BE2C (cell line): Measurements from ENCODE around the gene SMURF1.

Experiments used
- DNase-seq: peaks from one replicate; pipeline ENCODE4 v3.0.0-alpha.2; 2020
- H3K27me3 ChIP-seq: fragments of 250-450 bp; sonication (Bioruptor Pico); 2 replicates; pipeline ENCODE4 v1.5.1; 2020; ENCODE audit warnings: mild to moderate bottlenecking
- H3K36me3 ChIP-seq: fragments of 250-450 bp; sonication (Bioruptor Pico); 2 replicates; pipeline ENCODE4 v1.5.1; 2020; ENCODE audit warnings: mild to moderate bottlenecking
- H3K4me1 ChIP-seq: fragments of 250-450 bp; sonication (Bioruptor Pico); 2 replicates; pipeline ENCODE4 v1.5.1; 2020
- H3K4me3 ChIP-seq: 2 replicates; pipeline ENCODE4 v1.5.1; 2011; ENCODE audit warnings: low read depth, low read length
- H3K9me3 ChIP-seq: fragments of 250-450 bp; sonication (Bioruptor Pico); 2 replicates; pipeline ENCODE4 v1.5.1; 2020
- TF ChIP-seq, protein P1 (sequence below): IDR thresholded peaks from 2 replicates; pipeline ENCODE4 v1.5.1; 2012; ENCODE audit warnings: mild to moderate bottlenecking, low read depth, low read length

Gene SMURF1

DNA sequence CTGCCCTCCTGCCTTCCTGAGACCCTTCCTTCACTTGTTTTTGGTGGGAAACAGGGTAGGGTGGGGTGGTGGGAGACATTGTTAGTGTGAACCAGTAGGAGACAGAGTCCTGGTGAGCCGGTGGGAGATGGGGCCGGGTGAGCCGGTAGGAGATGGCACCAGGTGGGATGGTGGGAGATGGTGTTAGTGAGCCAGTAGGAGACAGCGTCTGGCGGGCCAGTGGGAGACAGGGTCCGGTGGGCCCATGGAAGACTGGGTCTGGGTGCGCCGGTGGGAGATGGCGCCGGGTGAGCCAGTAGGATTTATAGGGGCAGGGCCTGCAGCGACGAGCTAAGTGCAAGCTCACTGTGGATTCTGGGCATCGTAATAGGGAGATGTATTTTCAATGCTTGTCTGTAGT lies 148.8 kb downstream of the SMURF1 start:
- no peaks in the 10 kb centered on the region for H3K9me3 ChIP-seq
- H3K27me3 ChIP-seq, result no peaks in the 10 kb centered on the region
- no peak for DNase-seq
- TF ChIP-seq, protein P1, sequence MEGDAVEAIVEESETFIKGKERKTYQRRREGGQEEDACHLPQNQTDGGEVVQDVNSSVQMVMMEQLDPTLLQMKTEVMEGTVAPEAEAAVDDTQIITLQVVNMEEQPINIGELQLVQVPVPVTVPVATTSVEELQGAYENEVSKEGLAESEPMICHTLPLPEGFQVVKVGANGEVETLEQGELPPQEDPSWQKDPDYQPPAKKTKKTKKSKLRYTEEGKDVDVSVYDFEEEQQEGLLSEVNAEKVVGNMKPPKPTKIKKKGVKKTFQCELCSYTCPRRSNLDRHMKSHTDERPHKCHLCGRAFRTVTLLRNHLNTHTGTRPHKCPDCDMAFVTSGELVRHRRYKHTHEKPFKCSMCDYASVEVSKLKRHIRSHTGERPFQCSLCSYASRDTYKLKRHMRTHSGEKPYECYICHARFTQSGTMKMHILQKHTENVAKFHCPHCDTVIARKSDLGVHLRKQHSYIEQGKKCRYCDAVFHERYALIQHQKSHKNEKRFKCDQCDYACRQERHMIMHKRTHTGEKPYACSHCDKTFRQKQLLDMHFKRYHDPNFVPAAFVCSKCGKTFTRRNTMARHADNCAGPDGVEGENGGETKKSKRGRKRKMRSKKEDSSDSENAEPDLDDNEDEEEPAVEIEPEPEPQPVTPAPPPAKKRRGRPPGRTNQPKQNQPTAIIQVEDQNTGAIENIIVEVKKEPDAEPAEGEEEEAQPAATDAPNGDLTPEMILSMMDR, result no peak
- H3K36me3 ChIP-seq, result peaks cover 69% of the 10 kb centered on the region
- H3K4me3 ChIP-seq, result no peak overlapping the region
- H3K4me1 ChIP-seq, result no peaks in the 10 kb centered on the region

DNA sequence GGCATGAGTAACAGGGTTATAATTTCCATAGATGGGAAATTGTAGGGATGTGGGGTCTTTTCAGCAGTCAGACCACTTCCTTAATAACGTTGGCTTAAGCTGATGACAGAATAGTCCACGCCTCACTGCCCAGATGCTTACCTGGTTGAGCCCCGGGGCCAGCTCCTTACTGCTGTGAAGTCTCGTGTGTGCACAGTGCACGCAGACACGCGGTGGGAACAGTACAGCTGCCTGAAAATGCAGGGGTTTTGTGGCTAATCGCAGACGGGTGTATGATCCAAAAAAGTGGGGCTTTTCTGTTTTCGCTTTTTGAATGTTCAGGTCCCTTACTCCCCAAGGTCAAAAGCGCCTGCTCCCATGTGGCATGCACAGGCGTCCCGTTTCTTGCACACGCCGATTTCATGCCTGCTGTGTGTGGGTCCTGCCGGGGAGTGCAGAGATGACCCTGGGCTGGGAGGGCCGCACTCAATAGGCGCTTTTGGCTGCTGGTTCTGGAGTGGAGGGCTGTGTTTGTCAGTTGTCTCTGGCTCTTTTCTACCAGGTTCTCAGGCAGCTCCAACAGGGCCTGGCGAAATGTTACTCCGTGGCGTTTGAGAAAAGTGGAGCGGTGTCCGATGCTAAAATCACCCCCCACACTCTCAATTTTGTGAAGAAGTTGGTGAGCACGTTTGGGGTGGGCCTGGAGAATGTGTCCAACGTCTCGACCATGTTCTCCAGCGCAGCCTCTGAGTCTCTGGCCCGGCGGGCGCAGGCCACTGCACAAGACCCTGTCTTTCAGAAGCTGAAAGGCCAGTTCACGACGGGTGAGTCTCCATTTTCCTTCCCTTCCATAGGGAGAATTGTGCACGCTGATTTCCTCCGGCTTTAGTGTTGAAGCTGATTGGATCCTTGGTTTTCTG lies 149.6 kb downstream of the SMURF1 start:
- Histone ChIP-seq H3K9me3 (no peaks in the 10 kb centered on the region), H3K4me1 (no peaks in the 10 kb centered on the region), H3K36me3 (peaks cover 77% of the 10 kb centered on the region), H3K27me3 (no peaks in the 10 kb centered on the region), H3K4me3 (no peak overlapping the region)
- DNase-seq, result no peak
- TF ChIP-seq, protein P1, result no peak

DNA sequence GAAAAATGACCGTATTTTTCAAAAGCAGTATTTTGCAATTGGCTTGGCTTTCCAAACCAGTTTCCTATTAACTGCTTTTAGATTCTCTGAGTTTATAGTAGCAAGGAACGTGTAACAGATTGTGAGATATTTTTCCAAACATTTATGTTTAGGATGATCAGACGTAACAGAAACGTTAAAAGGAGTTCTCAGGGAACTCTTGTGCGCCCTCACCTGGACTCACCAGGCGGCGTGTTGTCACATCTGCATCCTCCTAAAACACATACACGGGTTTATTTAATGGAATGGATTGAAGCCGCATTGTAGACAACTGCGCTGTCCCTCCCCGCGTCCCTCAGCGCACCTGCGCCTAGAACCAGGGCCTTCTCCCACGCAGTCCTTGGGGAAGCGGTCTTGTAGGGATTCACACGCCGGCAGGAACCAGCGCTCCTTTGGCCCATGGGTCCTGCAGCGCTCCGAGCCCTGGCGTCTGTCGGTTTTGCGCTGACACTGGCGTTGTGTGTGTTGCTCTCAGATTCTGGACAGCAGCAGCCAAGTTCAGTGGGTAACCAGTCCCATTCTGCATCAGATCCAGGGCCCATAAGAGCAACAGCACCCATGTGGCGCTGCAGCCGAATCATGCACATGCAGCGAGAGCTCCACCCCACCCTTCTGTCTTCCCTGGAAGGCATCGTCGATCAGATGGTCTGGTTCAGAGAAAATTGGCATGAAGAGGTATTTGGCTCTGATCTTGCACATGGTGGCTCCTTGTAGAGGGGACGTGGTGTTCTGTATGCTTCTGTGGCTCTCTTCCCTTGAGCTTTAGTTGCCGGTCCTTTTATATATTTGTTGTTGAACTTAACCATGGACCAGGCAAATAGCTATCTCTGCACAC lies 150.6 kb downstream of the SMURF1 start:
- Histone ChIP-seq H3K9me3 (no peaks in the 10 kb centered on the region), H3K27me3 (no peaks in the 10 kb centered on the region), H3K4me3 (no peak overlapping the region), H3K4me1 (no peaks in the 10 kb centered on the region), H3K36me3 (peaks cover 87% of the 10 kb centered on the region)
- DNase-seq, result no peak
- TF ChIP-seq, protein P1, result peak; percentile 26; the same call in 1 of the 2 replicates

DNA sequence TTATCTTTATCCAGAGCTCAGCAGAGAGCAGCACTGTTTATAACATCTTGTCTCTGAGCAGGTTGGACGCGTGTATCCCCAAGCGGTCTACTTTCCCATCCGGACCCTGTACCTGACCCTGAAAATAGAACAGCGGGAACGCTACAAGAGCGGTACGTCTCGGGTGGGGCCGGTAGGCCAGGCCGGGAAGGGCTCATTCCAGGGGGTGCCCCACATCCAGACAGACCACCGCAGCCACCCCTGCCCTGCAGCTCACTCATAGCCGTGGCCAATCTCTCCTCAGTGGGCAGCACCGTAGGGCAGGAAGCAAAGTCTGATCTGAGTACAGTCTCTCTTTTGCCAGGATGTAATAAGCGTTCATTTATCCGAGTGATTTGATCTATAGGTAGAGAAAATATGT lies 151.8 kb downstream of the SMURF1 start:
- TF ChIP-seq, protein P1, result no peak
- H3K4me1 ChIP-seq, result no peaks in the 10 kb centered on the region
- no peaks in the 10 kb centered on the region for H3K9me3 ChIP-seq
- DNase-seq, result no peak
- no peak overlapping the region for H3K4me3 ChIP-seq
- no peaks in the 10 kb centered on the region for H3K27me3 ChIP-seq
- peaks cover 88% of the 10 kb centered on the region for H3K36me3 ChIP-seq

DNA sequence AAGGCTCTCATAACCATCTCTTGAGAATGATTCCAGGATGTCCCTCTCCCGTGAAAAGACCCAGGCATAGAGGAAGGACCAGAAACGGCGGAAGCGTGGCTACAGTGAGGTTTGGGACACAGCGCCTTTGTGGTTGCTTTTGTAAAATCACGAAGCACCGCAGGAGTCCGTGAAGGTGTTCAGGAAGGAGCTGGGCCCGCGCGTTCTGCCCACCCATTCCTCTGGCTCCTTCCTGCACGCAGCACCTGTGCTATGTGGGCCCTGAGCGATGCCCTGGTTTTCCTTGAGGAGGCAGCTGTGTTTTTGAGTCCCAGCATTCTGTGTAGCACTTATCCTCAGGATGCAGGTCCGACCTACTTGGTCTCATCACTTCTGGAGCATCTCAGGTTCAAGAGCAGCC lies 152.8 kb downstream of the SMURF1 start:
- no peak for DNase-seq
- no peaks in the 10 kb centered on the region for H3K27me3 ChIP-seq

More for the DNA sequence above, 152.8 kb downstream of the SMURF1 start:
- Histone ChIP-seq H3K4me3 (no peak overlapping the region), H3K9me3 (no peaks in the 10 kb centered on the region), H3K36me3 (peaks cover 90% of the 10 kb centered on the region), H3K4me1 (no peaks in the 10 kb centered on the region)
- TF ChIP-seq, protein P1, result no peak
